NCI-H146 (cell line): Measurements from ENCODE around the gene HSPBP1.

Source experiments
- DNase-seq: peaks from one replicate; lab custom pipeline; 2025; lab: John Stamatoyannopoulos, UW

Gene HSPBP1

DNA sequence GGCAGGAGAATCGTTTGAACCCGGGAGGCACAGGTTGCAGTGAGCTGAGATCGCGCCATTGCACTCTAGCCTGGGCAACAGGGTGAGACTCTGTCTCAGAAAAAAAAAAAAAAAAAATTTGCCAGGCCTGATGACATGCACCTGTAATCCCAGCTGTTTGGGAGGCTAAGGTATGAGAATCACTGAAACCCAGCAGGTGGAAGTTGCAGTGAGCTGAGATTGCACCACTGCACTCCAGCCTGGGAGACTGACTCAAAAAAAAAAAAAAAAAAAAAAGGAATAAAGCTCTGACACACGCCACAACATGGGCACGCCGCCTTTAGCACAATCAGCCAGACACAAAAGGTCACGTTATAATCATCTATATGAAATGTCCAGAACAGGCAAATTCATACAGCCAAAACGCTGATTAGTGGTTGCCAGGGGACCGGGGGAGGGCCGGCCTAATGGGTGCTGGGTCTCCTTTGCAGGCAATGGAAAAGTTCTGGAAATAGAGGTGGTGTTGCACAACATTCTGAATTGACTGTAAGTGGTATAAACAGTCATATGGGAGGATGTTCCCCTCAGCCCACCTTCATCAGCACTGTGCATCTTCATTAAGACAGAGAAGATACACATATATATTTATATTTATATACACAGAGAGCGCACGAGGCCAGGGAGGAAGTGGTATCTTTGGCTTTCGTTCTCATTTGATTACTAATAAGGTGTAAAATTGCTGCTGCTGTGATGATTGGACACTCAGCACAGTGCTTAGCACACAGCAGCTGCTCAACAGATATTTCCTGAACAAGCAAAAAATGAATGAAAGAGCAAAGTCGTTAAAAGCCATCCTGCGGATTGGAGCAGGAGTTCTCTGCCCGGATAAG is 3.8 kb downstream of the HSPBP1 start:
- no peak for DNase-seq

DNA sequence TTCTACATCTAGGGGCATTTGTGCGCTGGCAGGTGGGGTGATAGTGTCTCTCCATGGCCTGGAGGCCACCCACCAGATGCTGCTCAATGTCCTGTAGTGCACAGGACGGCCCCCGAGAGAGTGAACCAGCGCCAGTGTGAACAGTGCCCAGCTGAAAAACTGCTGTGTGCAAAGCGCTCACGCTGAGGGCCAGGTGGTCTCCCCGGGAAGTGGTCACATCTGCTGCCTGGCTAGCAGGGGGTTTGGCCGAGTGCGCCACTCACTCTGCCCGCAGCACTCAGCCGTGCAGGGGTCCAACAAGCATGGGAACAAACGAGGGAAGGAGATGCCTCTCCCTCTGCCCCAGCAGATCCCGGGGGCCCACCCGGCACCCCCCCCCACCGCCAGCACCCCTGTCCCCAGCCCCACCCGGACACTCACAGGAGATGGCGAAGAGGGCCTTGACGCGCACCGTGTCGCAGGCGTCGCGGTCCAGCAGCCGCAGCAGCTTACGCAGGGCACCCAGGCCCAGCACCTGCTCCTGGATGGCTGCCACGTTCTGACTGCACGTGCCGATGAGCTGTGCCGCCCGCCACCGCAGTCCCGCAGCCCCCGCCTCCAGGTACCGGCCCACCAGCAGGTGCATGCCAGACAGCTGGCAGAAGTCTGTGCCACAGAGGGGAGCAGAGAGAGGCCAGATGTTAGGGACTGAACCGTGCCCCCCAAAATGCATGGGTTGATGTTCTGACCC is 5.8 kb downstream of the HSPBP1 start:
- DNase-seq, result no peak

DNA sequence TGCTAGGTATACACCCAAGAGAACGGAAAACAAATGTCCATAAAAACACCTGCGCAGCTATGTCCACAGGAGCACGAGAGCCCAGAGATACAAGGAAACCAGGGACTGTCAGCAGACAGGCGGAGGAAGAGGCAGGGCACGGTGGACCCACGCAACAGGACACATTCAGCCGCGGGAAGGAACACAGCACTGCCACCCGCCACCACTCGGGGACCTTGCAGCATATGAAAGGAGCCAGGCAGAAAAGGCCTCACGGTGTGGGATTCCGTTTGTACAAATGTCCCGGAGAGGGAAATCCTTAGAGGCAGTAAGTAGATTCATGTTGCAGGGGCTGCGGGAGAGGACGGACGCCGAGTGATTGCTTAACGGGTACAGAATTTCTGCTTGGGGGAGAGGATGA is 7.8 kb downstream of the HSPBP1 start:
- no peak for DNase-seq

DNA sequence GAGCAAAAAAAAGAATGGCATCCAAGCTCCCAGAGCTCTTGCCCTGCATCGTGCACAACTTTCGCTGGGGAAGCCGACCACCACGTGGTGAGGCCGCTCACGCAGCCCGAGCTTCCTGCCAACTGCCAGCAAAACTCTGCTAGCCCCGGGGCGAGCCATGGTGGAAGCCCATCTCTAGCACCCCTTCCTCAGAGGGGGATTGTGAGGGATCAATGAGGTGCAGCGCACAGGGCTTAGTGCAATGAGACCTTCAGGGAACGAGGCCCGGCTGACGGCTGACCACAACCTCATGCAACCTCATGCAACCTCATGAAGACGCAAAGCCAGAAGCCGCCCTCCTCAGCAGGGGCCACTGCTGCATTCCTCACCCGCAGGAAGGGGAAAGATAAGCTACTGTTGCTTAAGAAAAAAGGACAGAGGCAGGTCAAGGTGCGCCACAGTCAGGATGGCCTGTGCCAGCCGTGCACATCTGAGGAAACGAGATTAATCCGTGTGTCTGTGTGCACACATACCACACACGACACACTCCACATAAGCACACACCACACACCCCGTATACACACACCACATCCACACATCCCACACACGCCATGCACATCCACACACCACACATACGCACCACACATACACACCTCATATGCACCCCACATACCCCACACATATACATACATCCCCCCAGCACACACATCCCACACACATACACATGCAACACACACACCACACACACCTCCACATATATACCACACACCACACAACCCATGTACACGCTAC is 9.6 kb downstream of the HSPBP1 start:
- no peak for DNase-seq

DNA sequence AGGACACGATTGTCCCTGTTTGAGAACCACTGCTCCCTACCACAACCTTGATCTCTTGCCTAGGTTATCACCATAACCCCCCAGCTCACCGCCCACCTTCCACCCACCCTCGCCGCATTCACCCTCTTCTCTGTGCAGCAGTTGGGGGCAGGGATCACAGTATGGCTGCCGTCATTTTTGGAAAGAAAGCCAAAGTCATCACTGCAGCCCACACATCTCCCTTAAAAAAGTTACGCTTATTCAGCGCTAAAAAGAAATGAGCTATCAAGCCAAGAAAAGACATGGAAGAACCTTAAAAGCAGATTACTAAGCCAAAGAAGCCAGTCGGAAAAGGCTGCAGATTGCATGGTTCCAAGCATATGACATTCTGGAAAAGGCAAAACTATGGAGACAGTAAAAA is 10.6 kb downstream of the HSPBP1 start:
- DNase-seq, result no peak

DNA sequence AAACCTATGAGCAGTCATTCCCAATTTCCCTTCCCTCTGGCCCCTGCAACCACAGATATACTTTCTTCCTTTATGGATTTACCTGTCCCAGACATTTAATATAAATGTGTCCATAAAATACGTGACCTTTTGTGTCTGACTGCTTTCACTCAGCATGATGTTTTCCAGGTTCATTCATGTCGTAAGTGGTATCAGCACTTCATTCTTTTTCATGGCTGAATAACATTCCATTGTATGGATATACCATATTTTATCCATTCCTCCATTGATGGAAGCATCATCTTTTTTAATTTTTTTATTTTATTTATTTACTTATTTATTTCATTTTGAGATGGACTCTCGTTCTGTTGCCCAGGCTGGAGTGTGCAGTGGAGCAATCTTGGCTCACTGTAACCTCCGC is 13.1 kb downstream of the HSPBP1 start:
- DNase-seq, result no peak

DNA sequence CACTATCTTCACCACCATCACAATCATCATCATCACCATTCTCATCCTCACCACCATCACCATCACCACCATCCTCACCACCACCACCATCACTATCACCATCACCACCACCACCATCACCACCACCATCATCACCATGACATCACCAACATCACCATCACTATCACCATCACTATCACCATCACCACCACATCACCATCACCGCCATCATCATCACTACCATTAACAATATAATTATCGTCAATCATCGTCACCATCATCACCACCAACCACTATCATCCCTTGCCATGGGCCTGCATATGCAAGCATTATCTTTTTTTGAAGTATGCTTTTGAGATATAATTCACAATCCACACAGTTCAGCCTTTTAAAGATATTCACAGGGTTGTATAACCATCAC is 13.5 kb downstream of the HSPBP1 start:
- no peak for DNase-seq

DNA sequence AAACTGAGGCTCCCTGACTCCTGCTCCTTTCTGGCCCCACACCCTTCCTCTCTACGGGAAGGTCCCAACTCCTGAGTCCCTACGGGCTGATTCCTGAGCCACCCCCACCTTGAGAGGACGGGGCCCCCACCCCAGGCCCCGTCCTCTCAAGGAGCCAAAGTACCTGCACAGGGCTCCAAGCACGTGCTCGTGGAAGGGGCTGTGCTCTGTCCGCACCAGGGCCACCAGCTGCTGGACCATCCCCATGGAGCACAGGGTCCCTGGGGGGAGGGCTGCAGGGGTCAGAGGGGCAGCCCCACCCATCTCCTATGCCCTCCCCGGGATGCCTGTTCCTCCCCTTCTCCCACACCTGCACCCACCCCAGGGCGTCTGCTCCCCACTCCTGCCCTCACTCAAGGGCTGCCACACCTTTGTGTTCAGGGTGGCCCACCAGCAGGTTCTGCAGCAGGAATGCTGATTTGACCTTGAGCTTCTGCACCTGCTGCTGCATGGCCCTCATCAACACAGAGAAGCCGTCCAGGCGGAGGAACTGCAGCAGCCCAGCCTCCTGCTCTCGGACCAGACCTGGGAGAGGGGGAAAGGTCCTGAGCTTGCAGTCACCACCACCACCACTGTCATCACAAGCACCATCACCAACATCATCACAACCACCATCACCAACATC is 14.1 kb downstream of the HSPBP1 start:
- no peak for DNase-seq

DNA sequence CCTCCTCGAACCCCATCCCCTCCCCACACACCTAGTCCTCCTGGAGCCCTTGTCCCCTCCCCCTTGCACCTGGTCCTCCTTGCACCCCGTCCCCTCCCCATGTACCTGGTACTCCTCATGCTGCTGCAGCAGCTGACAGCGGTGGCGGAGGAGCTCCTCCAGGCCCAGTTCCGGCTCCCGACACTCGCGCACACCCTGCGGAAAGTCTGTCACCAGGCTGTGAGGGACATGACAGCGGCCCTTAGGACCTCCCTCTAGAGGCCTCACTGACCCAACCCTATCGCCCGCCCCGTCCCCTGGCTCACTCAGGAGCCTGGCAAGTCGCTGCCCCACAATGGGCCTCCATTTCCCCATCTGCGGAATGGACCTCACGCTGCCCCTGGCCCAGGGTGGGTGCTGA is 14.7 kb downstream of the HSPBP1 start:
- DNase-seq, result no peak

DNA sequence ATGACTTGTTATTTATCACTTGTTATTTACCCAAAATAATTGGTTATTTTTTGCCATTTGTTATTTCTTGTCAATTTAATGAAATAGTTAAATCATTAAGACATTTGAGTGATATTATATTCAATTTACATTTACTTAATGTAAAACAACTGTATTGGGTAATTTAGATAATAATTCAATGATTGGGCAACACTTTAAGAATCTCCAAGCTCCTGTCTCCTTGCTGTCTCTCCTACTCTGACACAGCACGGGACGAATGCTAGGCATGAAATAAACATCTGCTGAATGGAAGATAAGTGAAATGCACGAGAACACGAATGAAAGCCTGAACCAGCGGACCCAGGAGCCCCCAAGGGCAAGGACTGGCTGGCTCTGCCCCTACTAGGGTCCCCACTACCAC is 15.4 kb downstream of the HSPBP1 start:
- DNase-seq, result no peak

DNA sequence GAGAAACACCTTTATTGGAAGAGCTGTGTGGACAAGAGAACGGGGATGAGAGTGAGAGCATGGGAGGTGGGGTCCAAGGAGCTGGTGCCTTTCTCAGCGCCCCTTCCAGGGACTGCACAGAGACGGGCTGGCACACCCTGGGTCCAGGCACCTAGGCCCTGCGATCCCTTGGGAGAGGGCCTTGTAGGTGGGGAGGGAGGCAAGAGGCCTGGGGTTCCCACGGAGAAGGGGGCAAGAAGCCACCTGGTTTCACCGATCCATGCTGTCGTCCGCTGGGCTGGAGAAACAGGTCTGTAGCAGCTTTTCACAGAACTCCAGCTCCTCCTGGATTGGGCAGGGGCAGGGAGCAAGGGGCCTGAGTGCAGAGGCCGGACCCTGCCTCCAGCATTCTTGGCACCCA is 17.6 kb downstream of the HSPBP1 start:
- no peak for DNase-seq

DNA sequence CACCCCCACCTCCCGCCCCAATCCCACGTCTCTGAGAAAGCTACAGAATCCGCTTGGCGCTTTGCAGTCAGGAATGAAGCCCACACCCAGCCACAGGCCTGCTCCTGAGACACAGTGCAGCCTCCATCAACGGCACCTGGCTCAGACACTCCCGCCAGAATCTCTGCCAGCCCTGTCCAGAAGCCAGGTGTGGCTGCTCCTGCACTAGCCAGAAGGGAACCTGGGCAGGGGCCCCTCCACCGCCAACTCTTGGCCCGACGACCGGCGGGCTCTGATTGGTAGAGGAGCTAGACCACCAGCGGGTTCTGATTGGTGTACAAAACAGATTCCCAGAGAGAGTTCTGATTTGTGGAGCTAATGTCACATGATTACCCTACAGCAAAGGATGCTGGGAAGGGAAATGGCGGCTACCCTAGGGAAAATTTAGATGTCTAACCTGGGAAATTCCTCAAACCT is 18.2 kb downstream of the HSPBP1 start:
- no peak for DNase-seq

DNA sequence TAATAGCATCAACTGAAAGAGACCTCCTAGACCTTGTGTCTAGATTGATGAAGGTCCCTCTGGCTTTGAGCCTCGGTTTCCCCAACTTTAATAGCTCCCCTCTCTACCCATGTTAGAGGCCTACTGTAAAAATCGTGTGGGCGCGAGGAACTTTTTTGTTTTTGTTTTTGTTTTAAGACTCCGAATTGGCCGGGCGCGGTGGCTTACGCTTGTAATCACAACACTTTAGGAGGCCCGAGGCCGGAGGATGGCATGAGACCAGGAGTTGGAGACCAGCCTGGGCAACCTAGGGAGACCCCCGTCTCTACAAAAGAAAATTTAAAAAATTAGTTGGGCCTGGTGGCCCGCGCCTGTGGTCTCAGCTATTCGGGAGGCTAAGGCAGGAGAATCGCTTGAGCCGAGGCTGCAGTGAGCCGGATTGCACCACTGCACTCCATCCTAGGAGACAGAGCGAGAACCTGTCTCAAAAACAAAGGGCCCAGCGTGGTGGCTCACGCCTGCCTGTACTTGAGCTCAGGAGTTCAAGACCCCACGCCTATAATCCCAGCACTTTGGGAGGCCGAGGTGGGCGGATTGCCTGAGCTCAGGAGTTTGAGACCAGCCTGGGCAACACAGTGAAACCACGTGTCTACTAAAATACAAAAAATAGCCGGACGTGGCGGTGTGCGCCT is 20.2 kb downstream of the HSPBP1 start:
- DNase-seq, result peak; percentile 54

DNA sequence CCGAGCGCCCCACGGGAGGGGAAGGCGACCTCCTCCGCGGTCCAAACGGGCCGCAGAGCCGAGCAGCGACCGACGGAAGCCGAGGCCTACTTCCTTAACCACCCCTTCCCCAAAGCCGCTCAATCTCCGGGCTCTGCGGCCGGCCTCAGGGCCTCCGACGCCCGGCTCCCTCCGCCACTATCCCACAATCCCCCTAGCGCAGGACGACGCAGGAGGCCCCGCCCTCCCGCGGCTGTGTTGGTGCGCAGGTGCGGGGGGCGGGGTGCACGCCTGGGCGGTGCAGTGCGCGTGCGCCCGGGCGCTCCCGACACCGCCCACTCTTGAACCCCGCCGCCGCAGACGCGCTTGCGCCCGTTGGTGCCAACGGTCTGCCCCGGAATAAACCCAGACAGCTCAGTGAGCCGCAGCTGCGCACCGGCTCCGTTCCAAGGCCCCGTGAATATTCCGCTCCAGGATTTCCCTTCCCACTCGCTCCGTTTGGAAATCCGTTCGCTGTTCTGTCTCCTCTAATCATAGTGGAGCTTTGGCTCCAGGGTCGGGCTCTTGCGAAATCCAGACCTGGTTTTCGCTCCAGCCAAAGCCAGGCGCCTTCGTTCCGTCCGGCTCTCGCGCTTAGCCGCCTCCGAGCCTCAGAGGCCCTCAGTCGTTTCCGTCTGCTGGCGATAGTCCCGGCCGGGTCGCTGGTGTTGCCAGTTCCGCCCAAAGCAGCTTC is 20.9 kb downstream of the HSPBP1 start, which contains the start of gene PPP6R1:
TSS of gene PPP6R1 (minus strand) at position 190 of the 712 bp plus-strand sequence. CDS start 11,914 bp downstream, outside the sequence.
- peak; percentile 99 for DNase-seq

DNA sequence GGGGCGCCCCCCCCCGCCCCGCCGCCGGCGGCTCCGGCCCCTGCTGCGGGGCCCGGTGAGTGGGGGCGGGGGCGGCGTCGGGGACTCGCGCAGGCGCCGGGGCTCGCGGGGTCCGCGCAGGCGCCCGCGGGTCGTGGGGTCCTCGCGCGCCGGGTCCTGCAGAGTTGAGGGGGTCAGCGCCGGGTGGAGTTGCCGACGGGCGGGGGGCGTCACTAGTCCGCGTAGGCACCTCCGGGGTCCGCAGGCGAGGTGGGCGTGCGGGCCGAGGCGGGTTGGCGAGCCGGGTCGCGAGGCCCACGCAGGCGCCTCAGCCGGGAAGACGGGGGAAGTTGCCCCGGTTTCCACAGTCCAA is 21.5 kb downstream of the HSPBP1 start:
- peak; percentile 46 for DNase-seq

DNA sequence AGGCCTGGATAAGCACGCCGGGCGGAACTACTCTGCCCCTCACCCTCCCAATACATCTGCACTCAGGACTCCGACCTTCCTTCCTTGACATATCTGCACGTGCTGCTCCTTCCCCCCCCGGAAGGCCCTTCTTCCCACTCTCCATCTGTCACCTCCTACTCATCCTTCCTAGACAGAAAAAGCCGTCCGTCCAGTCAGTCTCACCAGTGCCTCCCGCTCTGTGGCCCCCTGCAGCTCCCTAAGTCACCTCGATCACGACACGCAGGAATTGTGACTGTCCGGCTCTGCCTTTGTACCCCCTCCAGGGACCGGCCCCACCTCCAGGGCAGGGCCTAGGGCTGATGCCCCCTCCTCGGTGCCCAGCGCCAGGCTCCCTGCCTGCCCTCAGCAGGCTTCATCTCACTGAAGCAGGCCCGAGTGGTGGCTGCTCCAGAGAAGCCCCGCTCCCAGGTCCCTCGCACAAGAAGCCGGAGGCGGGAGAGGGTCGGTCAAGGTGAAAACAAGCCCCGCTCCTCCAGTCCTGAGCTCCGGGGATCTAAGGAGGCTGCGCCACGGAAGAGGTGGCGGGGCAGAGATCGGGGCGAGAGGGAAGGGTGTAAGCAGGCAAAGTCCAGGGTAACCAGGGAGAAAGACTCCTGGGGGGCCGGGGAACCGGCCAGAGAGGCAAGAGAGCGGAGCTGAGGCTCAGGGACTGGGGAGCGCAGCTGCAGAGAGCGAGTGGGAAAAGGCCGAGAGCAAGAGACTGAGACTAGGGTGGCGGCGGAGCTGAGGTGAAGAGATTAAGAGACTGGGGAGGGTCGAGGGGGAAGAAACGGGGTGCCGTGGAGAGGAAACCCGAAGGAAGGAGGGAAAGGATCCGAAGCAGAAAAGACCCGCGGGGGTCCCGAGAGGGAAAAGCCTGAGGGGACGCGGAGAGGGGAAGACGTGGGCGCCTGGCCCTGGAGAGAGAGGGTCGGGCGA is 22.2 kb downstream of the HSPBP1 start:
- DNase-seq, result peak; percentile 30

DNA sequence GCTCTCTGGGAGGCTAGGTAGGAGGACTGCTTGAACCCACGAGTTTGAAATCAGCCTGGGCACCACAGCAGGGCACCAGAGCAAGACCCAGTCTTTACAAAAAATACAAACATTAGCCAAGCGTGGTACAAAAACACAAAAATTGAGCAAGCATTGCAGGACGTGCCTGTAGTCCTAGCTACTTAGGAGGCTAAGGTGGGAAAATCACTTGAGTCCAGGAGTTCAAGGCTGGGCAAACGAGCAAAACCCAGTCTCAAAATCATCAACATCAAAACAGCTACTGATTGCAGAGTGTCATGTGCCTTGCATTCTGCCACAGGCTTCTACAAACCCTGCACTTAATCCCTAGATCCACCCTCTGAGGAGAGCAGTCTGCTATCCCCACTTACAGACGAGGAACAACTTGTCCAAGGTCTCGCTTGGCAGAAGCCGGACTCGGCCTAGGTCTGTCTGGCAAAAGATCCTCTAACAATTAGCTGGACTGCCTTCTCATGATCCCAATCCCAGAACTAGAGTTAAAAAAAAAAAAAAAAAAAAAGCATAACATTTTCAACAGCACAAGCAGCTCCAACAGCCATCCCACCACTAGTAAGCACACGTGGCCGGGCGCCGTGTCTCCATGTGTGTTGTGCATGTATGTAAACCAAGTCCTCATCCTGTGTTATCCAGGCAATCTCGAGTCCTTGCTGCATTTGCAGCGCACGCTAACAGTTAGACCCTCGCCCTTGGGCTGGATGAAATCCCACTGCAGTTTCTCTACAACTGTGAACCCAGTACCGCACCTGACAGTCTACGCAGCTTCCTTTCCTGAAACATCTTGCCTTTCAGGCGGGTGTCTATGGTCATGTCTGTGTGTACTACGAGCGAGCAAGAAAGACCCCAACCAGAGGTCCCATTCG is 23.1 kb downstream of the HSPBP1 start:
- no peak for DNase-seq

DNA sequence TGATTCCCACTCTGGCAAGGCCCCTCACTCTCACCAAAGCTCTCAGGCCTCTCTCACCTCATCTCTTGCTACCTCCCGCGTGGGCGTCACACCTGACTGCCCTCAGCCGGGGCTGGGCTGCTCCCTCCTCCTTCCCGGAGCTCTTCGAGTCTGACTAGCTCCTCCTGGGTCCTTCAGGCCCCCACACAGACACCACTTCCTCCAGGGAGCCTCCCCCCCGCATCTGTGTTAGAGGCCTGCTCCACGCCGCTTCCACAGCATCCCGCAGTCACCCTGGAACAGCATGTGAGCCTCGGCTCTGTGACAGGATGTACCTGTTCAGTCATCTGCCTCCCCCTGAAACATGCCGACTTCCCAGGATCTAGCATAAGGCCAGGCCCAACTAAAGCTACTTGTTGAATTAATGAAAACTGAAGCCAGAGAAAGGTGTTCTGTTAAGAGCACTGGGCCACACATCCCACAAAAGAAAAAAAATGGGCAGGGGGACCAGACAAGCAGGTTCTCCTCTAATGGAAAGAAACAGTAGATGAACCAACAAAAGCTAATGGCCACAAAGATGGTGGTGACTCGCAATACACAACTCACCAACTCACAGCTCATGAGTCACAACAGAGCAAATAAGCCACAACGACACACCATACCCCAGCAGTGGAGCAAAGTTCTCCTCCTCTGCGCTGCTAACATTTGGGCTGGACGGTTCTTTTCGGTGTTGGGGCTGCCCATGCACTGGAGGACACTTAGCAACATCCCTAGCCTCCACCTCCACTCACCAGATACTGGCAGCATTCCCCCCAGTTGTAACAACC is 24.1 kb downstream of the HSPBP1 start:
- no peak for DNase-seq
